ENCODE results near the gene PTDSS2.

The PTDSS2 gene

GRCh38 chr11:494761-495536 lies 44.9 kb downstream of the PTDSS2 start:
- no peak for DNase-seq

- DNase-seq: no peak
These were observed 45.5 kb downstream of the PTDSS2 start for GRCh38 chr11:495537-495931.

GRCh38 chr11:496834-497564 lies 46.9 kb downstream of the PTDSS2 start:
- no peak for DNase-seq

GRCh38 chr11:497565-498296 lies 47.7 kb downstream of the PTDSS2 start:
- DNase-seq: no peak

GRCh38 chr11:498297-499181 lies 48.5 kb downstream of the PTDSS2 start:
- no peak for DNase-seq

- DNase-seq: no peak
These were observed 49.4 kb downstream of the PTDSS2 start for GRCh38 chr11:499201-500076.

- DNase-seq: no peak
These were observed 51.1 kb downstream of the PTDSS2 start for GRCh38 chr11:501001-501682.

GRCh38 chr11:501683-502287 lies 51.7 kb downstream of the PTDSS2 start:
- no peak for DNase-seq

- DNase-seq: no peak
These were observed 52.5 kb downstream of the PTDSS2 start for GRCh38 chr11:502288-503178.

- no peak for DNase-seq
These were observed 53.3 kb downstream of the PTDSS2 start for GRCh38 chr11:503179-503981.

GRCh38 chr11:504053-504993 lies 54.2 kb downstream of the PTDSS2 start:
- DNase-seq: no peak

- DNase-seq: no peak
These were observed 54.9 kb downstream of the PTDSS2 start for GRCh38 chr11:504994-505344.

- peak; percentile 96 for DNase-seq
These were observed 56.3 kb downstream of the PTDSS2 start for GRCh38 chr11:506238-506994.

- peak; percentile 51 for DNase-seq
These were observed 57.1 kb downstream of the PTDSS2 start, which contains the start of gene RNH1 for GRCh38 chr11:506995-507726. Gene RNH1, minus strand, starts transcription at chr11:507242. Its CDS starts 5,080 bp downstream, at chr11:502162.

- no peak for DNase-seq
These were observed 57.8 kb downstream of the PTDSS2 start for GRCh38 chr11:507727-508515.

Data from KG1 (cell line).